GM18861 (cell line): ENCODE measurements around the gene ARMCX2.
A peak's percentile ranks its signal among the peaks of the same experiment; 100 is the strongest.
"Not testable (repeated sequence)": the region's sequence is repeated elsewhere in the genome, so short reads cannot be mapped to it uniquely, and the experiment has no call there.

Experiments
- ATAC-seq: cut with Tn5 transposase; IDR thresholded peaks from one replicate; pipeline ENCODE4 v1.9.1; 2021; ENCODE audit not compliant: unreplicated experiment

The ARMCX2 gene

GRCh38 chrX:101659601-101660063, at the start of gene ARMCX2:
Gene ARMCX2 (minus strand): TSS chrX:101659850. CDS start chrX:101657588, 2,262 bp downstream.
- peak; percentile 57 for ATAC-seq

DNA sequence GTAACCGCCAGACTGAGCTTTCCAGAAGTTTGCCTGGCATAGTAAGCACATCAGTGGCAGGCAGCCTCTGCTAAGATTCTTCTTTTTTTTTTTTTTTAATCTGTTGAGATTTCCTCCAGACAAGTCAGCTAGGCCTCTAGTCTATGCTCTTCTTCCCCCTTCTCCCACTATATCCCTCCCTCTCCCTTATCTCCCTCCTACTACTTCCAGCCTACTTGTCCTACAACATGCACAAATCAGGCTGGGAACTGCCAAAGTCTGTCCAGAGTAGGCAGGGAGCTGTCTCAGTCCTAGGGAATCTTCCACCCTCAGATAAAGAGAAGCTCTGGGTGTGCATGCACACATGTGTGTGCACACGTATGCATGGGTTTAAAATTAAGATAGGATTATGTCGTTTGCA, 49.7 kb upstream of the ARMCX2 start:
- ATAC-seq, result no peak

- ATAC-seq, result no peak
These were observed 48.5 kb upstream of the ARMCX2 start for GRCh38 chrX:101708163-101708562.

GRCh38 chrX:101693476-101693875, 33.8 kb upstream of the ARMCX2 start:
- ATAC-seq, result peak; percentile 48

DNA sequence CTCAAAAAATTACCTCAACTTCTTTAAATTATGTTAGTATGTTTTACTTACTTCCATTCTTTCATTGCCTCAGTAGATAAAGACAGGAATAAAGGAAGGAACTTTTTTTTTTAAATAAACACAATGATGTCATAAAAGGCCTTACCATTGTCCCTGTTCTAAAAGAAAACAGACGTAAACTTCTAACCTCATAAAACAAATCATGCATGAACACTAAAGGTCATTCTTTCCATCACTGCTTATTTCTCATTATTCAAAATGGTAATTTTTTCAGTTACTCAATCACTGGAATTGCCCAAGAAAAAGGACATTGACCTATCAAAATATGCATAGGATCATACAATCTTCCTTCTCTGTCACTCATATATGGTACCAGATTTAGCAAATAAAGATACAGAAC, 32.2 kb upstream of the ARMCX2 start:
- ATAC-seq, result no peak

DNA sequence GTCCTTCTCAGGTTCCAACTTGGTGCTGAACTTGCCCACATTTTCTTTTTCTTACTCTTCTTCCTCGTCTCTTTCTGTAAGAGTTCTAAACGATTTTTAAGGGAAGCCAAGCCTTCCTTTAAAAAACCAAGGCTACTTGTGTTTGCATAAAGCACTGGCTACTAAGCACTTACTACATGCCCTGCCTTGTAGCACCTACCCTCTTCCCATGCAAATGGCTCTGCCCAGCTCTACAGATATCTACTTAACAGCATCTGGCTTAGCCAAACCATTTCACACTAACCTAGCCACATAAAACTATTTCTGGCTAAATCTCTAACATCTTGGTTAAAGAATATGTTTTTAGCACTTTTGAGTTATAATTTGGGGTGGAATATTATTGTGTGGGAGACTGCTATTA, 26.9 kb upstream of the ARMCX2 start:
- ATAC-seq, result no peak

DNA sequence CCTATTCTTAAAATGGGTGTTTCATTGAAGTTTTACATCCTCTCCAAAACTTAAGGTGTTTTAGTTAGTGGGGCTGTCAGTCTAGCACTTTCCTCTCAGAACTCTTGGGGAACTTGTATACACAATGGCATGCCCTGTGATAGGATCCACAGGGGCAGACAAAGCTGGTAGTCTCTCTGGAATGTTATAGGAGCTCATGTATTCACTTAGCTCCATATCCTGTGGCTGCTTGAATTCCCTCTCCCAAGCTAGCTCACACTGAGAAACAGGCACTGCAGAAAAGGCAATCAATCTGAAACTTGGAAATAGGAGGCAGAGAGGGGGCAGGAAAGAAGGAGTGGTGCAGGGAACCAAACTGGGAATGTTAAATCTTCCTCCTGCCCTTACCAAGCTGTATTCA, 26.3 kb upstream of the ARMCX2 start:
- no peak for ATAC-seq

GRCh38 chrX:101682723-101683122, 23.1 kb upstream of the ARMCX2 start:
- ATAC-seq, result no peak

DNA sequence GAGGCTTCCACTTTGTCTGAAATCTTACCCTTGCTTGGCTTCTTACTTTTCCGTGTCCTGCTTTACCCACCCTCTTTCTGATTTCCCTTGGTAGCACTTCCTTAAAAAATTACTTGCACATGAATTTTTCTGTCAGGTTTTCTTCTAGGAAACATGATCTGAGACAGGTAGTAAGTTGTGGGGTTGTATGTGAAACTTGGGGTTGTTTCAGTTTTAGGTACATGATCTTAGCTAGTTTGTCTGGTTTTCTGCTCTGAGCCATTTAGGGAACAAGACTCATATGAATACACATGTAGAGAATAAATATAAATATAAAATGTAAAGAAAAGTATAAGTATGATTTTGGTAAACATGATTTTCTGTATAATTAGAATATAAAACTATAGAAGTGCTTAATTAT, 17.4 kb upstream of the ARMCX2 start:
- no peak for ATAC-seq

- ATAC-seq, result no peak
These were observed 16.9 kb upstream of the ARMCX2 start for GRCh38 chrX:101676571-101676970.

GRCh38 chrX:101668143-101668542, 8.5 kb upstream of the ARMCX2 start:
- ATAC-seq, result no peak

- no peak for ATAC-seq
These were observed 774 bp downstream of the ARMCX2 start for GRCh38 chrX:101658661-101659491.

DNA sequence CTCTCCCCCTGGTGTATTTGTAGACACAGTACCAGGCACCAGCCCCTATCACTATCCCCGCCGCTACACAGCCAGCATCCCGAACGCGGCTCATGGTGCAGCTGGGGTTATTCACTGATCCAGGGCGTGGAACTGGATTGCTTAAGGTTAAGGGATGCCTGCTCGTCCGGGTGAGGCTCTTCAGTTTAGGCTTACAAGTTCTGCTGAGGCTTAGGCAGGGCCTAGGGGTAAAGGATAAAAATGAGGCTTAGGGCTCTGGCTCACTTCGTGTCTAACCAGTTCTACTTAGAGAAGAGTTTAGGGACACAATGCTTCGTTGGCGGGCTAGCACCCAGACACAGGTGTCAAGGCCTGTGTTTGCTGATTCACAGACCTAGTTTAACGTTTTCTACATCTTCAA, 2.2 kb downstream of the ARMCX2 start:
- no peak for ATAC-seq

- no peak for ATAC-seq
These were observed 2.8 kb downstream of the ARMCX2 start for GRCh38 chrX:101656817-101657216.

- ATAC-seq, result peak; percentile 39
These were observed 4.1 kb downstream of the ARMCX2 start for GRCh38 chrX:101655534-101655933.

DNA sequence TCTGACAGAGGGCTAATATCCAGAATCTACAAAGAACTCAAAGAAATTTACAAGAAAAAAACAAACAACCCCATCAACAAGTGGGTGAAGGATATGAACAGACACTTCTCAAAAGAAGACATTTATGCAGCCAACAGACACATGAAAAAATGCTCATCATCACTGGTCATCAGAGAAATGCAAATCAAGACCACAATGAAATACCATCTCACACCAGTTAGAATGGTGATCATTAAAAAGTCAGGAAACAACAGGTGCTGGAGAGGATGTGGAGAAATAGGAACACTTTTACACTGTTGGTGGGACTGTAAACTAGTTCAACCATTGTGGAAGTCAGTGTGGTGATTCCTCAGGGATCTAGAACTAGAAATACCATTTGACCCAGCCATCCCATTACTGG, 11.9 kb downstream of the ARMCX2 start:
- not testable (repeated sequence) for ATAC-seq

DNA sequence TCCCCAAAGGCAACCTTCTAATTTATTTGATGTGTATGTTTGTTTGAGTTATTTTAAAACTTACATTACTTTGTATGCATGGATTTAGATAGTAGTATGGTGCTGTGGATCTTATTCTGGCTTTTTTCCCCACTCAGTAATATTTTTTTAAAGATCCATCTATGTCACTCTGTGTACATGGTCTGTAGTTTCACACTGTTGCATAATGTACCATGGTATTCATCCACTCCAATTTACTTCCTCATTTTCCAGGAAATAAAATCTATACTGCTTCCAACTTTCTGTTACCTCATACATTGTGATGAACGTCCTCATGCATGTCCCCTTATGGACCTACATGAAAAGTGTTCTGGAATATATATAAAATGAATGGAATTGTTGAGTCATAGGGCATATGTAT, 17.6 kb downstream of the ARMCX2 start:
- no peak for ATAC-seq

DNA sequence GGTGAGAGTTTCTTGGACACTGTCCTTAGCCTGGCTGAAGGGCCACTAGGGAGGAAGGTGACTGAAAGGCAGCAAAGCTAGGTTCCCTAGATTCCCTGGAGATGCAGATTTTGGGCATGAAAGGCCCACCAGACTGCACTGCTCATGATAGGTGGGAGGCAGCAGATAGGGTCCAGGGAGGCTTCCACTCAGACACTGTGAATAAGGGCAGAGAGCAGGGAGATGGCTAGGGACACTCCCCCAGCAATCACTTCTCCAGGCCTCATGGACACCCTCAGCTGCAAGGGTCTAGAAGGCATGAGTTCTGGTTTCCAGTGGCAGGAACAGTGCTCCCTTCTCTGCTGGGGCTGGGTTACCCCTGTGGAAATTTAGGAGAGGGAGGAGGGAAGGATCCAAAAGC, 20.1 kb downstream of the ARMCX2 start:
- no peak for ATAC-seq

- no peak for ATAC-seq
These were observed 40.3 kb downstream of the ARMCX2 start for GRCh38 chrX:101619364-101619763.

DNA sequence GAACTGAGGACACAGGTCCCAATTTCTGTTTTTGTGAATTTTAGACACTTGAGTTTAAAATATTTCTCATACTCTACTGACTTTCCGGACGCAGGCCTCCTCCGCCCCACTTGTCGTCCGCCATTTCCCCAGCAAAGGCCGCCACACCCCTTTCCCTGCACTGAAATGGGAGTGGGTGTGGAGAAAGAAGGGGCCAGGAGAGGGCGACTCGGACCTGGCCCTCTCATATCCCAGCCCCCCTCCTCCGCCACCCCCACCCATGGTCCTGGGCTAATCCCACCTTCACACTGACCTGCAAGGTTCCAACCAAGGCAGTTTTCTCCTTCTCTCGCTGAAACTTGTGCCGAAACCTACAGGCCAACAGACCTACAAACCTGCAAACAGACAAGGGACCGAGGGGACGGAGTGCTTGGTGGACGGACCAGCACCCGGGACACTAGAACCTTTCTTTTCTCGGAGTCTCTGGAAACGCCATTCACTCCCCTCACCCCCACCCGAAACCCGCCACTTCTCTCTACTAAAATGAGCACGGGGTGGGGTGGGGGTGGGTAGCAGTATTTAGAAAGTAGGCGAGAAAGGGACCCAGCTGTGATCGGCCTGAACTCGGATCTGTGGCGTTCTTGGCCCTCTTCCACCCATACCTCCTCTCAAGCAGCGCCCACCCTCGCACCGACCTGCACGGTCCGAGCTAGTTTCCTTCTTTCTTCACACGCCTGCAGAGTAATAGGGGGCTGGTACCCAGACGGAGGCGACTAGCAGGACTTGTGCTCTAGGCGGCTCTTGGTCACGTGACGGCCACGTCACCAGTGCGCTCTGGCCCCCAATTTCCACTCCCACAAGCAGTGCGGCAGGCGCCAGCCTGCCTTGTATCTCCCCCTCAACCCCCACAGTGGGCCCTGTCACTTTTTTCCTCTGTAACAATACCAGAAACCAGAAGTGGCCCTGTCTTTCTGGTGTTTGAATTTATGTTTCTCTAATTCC, 42.1 kb downstream of the ARMCX2 start, which contains the start of gene ARMCX6:
ARMCX6 (minus strand) TSS at position 790 of the 981 bp plus-strand sequence. CDS start 1,380 bp downstream, outside the sequence.
- ATAC-seq, result peak; percentile 92

DNA sequence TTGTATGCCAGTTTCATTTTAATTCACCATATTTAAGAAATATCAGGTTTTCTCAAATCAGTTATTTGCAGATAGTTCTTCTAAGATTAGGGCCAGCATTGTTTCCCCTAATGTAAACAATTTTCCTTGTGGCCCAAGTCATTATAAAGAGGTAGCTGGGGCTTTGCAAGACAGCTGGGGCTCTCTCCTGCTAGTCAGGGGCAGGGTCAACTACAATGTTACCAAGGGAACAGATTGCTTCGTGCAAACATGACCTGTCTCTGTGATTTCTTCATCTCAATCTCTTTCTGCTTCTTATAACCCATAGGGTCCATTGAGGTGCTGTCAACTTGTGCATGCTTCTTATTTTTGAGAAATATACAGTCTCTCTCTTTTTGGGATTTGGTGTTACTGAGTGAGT, 53.9 kb downstream of the ARMCX2 start:
- ATAC-seq, result no peak
